HUES6 (cell line): ENCODE results near the gene SLTM.
"Not testable (repeated sequence)": the region's sequence is repeated elsewhere in the genome, so short reads cannot be mapped to it uniquely, and the experiment has no call there.

ENCODE experiments used
- H3K27ac ChIP-seq: 2 replicates; pipeline ENCODE4 v1.7.0; 2013; ENCODE audit warnings: low read depth, mild to moderate bottlenecking, low read length, inconsistent platforms
- H3K27me3 ChIP-seq: 2 replicates; pipeline ENCODE4 v1.6.1; 2013; ENCODE audit warnings: low read length; ENCODE audit not compliant: control insufficient read depth, insufficient read depth
- H3K36me3 ChIP-seq: 2 replicates; pipeline ENCODE4 v1.6.1; 2013; ENCODE audit warnings: low read length; ENCODE audit not compliant: control insufficient read depth, insufficient read depth
- H3K4me1 ChIP-seq: 2 replicates; pipeline ENCODE4 v1.6.1; 2013; ENCODE audit warnings: low read length; ENCODE audit not compliant: control insufficient read depth, insufficient read depth
- H3K4me3 ChIP-seq: 2 replicates; pipeline ENCODE4 v1.5.1; 2013; ENCODE audit warnings: low read depth, low read length
- H3K9ac ChIP-seq: one replicate; pipeline ENCODE4 v1.6.1; 2013; ENCODE audit warnings: mild to moderate bottlenecking, low read length
- H3K9me3 ChIP-seq: 2 replicates; pipeline ENCODE4 v1.6.1; 2013; ENCODE audit warnings: low read depth, low read length; ENCODE audit not compliant: control insufficient read depth, insufficient read depth

Gene SLTM

DNA sequence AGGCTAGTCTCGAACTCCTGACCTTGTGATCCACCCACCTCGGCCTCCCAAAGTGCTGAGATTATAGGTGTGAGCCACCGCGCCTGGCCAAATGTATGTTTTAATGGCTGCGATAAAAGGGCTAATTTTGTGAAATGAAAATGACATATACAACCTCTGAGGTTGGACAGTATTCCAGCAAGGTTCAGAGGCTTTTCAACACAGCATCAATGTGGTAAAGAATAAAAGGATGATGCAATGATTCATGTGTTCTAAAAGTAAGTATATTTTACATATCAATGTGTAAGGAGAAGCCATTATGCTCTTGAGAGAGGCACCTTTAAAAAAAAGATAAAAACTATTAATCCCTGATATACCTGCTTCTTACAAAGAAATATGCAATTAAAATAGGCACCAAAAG is 6.7 kb downstream of the SLTM start:
- no peak overlapping the region for H3K9ac ChIP-seq
- H3K36me3 ChIP-seq = peaks cover 54% of the 10 kb centered on the region
- H3K27me3 ChIP-seq = no peaks in the 10 kb centered on the region
- H3K9me3 ChIP-seq = no peaks in the 10 kb centered on the region
- no peak overlapping the region for H3K4me3 ChIP-seq
- peak overlapping the region; percentile 49; the same call in 1 of the 2 replicates for H3K27ac ChIP-seq
- peaks cover 21% of the 10 kb centered on the region; the same call in 1 of the 2 replicates for H3K4me1 ChIP-seq

DNA sequence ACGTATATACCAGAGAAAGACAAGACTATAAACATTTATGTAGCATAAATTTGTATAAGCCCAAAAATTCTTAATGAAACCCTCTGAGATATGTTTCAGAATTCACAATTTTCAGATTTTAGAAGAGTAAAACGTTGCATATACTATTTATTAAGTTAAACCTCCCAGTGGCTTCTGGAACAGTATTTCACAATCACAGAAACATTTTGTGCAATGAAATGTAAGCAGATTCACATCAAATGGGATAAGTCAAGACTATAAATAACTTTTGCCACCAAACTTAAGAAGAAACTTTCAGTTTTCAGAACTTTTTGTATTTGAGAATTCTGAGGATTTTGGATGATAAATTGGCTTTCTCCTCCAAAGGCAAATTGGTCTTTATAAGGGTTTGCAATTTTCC is 9.2 kb downstream of the SLTM start:
- no peak overlapping the region for H3K4me3 ChIP-seq
- H3K9me3 ChIP-seq = no peaks in the 10 kb centered on the region
- no peak overlapping the region for H3K9ac ChIP-seq
- peak overlapping the region; percentile 34; the same call in 1 of the 2 replicates for H3K27ac ChIP-seq
- no peaks in the 10 kb centered on the region for H3K27me3 ChIP-seq
- peaks cover 10% of the 10 kb centered on the region; the same call in 1 of the 2 replicates for H3K4me1 ChIP-seq
- H3K36me3 ChIP-seq = peaks cover 59% of the 10 kb centered on the region

DNA sequence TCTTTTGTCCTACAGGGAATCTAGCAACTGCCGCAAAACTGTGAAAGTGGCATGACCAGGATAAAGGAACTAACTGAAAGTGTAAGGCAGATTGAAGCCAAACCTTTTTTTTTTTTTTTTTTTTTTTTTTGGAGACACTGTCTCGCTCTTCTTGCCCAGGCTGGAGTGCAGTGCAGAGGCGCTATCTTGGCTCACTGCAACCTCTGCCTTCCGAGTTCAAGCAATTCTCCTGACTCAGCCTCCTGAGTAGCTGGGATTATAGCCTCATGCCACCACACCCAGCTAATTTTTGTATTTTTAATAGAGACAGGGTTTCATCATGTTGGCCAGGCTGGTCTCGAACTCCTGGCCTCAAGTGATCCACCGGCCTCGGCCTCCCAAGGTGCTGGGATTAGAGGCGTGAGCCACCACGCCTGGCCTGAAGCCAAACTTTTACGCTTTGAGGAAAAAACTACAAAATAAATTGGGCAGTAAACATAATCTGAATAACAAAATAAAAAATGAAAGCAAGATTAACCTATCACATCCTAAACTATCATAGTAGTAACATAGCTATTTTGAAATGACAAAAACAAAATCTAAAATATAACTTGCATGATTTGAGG is 9.7 kb downstream of the SLTM start:
- Histone ChIP-seq H3K36me3 (peaks cover 59% of the 10 kb centered on the region), H3K9ac (no peak overlapping the region), H3K27me3 (no peaks in the 10 kb centered on the region), H3K4me3 (no peak overlapping the region), H3K4me1 (peaks cover 10% of the 10 kb centered on the region; the same call in 1 of the 2 replicates), H3K27ac (peak overlapping the region; percentile 34; the same call in 1 of the 2 replicates), H3K9me3 (no peaks in the 10 kb centered on the region)

DNA sequence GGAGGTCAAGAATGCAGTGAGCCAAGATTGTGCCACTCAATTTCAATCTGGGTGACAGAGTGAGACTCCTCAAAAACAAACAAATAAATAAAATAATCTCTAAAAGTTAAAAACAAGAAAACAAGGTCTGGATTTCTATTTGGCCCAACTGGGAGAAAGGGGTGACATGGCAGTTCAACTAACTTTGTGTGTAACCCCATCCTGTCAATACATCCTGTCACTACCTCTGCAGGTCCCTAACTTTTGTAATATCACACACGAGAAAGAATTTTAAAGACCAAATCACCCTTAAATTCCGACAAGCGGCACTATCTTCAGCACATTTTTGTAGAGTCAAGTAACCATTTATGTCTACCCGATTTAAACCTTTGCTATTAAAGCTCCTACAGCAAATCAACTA is 10.2 kb downstream of the SLTM start:
- Histone ChIP-seq H3K27ac (no peak overlapping the region), H3K9ac (no peak overlapping the region), H3K9me3 (no peaks in the 10 kb centered on the region), H3K27me3 (no peaks in the 10 kb centered on the region), H3K36me3 (peaks cover 54% of the 10 kb centered on the region), H3K4me3 (no peak overlapping the region), H3K4me1 (peaks cover 11% of the 10 kb centered on the region; the same call in 1 of the 2 replicates)

DNA sequence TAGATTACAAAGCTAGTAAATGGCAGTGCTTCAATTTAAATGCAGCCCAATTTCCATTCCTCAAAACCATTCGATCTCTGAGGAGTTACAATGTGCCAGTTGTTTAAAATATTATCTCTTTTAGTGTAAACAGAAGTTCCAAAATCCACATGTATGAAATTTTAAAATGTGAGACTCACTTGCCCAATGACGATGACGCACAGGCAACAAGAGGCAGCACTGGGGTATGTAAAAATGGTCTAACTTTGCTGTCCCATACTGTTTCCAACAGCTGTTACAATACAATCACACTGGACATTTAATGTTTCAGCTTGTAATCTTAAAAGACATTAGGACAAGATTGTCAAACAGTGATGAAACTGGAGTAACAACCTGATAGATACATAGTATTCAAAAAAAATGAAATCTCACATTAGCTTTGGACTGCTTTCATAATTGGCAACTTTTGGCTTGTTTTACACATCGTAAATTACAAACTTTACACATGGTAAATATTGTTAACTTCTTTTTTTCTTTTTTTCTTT is 12.2 kb downstream of the SLTM start:
- Histone ChIP-seq H3K9me3 (no peaks in the 10 kb centered on the region), H3K27me3 (no peaks in the 10 kb centered on the region), H3K4me3 (no peak overlapping the region), H3K4me1 (0 out of 2 replicates have a peak, but pooled peaks cover 5% of the 10 kb centered on the region), H3K36me3 (peaks cover 45% of the 10 kb centered on the region), H3K9ac (no peak overlapping the region), H3K27ac (no peak overlapping the region)

DNA sequence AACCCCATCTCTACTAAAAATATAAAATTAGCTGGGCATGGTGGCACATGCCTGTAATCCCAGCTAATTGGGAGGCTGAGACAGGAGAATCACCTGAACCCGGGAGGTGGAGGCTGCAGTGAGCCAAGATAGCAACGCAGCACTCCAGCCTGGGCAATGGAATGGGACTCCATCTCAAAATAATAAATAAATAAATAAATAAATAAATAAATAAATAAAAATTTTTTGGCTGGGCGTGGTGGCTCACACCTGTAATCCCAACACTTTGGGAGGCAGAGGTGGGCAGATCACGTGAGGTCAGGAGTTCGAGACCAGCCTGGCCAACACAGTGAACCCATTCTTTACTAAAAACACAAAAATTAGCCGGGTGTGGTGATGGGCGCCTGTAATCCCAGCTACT is 13.0 kb downstream of the SLTM start:
- not testable (repeated sequence) for H3K4me1 ChIP-seq, H3K9me3 ChIP-seq, H3K9ac ChIP-seq, H3K27me3 ChIP-seq, H3K27ac ChIP-seq, H3K4me3 ChIP-seq
- peaks cover 42% of the 10 kb centered on the region for H3K36me3 ChIP-seq

DNA sequence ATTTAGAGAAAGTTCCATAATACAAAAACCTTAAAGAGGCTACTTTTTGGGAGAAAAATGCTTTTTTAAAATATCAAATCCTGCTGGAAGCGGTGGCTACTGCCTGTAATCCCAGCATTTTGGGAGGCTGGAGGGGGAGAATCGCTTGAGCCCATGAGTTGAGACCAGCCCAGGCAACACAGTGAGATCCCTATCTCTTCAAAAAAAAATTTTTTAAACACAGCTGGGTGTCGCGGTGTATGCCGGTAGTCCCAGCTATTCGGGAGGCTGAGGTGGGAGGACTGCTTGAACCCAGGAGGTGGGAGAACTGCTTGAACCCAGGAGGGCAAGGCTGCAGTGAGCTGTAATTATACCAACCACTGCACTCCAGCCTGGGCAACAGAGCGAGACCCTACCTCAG is 14.2 kb downstream of the SLTM start:
- H3K36me3 ChIP-seq = peaks cover 47% of the 10 kb centered on the region
- no peak overlapping the region for H3K9ac ChIP-seq
- no peak overlapping the region for H3K4me3 ChIP-seq
- no peaks in the 10 kb centered on the region for H3K9me3 ChIP-seq
- H3K4me1 ChIP-seq = 0 out of 2 replicates have a peak, but pooled peaks cover 5% of the 10 kb centered on the region
- no peak overlapping the region for H3K27ac ChIP-seq
- H3K27me3 ChIP-seq = no peaks in the 10 kb centered on the region

DNA sequence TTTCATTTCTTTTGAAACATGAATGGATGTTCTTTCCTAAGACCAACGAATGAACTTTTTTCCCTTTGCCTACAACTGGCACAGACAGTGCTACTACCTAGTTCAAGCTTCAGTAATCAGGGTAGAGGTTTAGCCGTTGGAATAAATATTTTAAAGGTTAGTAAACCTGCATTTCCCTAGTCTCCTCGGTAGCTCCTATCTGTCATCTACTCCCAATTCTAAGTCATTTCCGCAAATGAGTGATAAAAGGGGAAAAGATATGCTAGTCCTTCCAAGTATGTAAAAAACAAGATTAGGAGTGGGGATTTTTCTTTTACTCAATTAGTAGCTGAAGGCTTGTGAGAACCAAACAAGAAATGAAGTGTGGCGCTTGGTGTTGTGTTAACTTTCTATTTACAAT is 15.2 kb downstream of the SLTM start:
- H3K4me3 ChIP-seq = no peak overlapping the region
- H3K27ac ChIP-seq = 0 out of 2 replicates have a peak overlapping the region, but pooled peaks have one; percentile 13
- 0 out of 2 replicates have a peak, but pooled peaks cover 5% of the 10 kb centered on the region for H3K4me1 ChIP-seq
- H3K9me3 ChIP-seq = no peaks in the 10 kb centered on the region
- peaks cover 56% of the 10 kb centered on the region for H3K36me3 ChIP-seq
- no peaks in the 10 kb centered on the region for H3K27me3 ChIP-seq
- no peak overlapping the region for H3K9ac ChIP-seq

DNA sequence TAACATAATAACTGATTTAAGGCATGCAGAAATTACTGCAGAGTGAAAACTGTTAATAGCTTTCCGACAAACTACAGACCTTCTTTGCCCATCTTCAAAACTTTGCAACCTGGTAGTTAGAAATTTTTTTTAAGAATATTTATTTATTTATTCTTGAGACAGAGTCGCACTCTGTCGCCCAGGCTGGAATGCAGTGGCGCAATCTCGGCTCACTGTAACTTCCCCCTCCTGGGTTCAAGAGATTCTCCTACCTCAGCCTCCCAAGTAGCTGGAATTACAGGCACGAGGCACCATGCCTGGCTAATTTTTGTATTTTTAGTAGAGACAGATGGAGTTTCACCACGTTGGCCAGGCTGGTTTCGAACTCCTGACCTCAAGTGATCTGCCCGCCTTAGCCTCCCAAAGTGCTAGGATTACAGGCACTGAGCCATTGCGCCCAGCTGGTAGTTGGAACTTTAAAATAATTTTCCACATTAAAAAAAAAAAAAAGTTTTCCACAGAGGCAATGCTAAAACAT is 15.8 kb downstream of the SLTM start:
- peaks cover 62% of the 10 kb centered on the region for H3K36me3 ChIP-seq

DNA sequence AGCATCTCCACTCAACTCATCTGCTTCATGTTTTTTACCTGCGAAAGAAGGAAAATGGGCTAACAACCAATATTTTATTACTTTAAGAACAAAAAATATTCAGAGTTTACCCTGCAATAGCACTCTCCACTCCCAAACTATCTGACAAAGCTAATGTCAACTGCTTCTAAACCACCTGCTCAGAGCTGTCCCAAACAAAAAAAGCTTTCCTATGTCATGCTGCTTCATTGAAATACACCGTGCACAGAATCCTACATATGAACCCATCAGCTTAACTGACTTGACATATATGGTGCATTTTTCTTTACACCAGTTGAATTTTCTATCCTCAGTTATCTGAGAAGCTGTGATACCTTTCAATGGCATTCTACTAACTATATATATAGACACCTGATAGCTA is 16.5 kb downstream of the SLTM start:
- Histone ChIP-seq H3K27ac (no peak overlapping the region), H3K9ac (no peak overlapping the region), H3K9me3 (no peaks in the 10 kb centered on the region), H3K4me3 (no peak overlapping the region), H3K36me3 (peaks cover 67% of the 10 kb centered on the region), H3K27me3 (no peaks in the 10 kb centered on the region), H3K4me1 (0 out of 2 replicates have a peak, but pooled peaks cover 5% of the 10 kb centered on the region)

More for the DNA sequence above, 15.8 kb downstream of the SLTM start:
- not testable (repeated sequence) for H3K4me1 ChIP-seq, H3K9me3 ChIP-seq, H3K9ac ChIP-seq, H3K27me3 ChIP-seq, H3K4me3 ChIP-seq
- H3K27ac ChIP-seq = 0 out of 2 replicates have a peak overlapping the region, but pooled peaks have one; percentile 13

DNA sequence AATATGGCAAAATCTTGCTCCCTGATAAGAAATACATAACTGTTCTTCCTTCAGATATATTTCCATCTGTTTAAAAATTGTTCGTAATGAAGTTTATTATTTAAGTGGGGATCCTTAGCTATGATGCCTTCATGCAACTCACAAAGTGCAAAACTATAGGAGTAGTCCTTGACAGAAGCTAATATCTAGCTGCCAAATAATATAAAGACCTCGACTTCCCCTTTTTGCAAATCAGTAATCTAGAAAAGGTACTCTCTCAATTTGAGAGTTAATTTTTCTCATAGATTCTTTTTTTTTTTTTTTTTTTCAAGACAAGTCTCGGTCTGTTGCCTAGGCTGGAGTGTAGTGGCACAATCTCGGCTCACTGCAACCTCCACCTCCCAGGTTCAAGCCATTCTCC is 23.0 kb downstream of the SLTM start:
- no peak overlapping the region for H3K27ac ChIP-seq
- no peaks in the 10 kb centered on the region for H3K4me1 ChIP-seq
- H3K4me3 ChIP-seq = no peak overlapping the region
- peaks cover 87% of the 10 kb centered on the region for H3K36me3 ChIP-seq
- no peak overlapping the region for H3K9ac ChIP-seq
- H3K27me3 ChIP-seq = no peaks in the 10 kb centered on the region
- no peaks in the 10 kb centered on the region for H3K9me3 ChIP-seq
